ENCODE data around the gene NDUFA11. TPM values are rescaled to one million over a fixed set of nuclear protein-coding genes. Genes with fewer than 3 reads are reported as not detected.
A peak's percentile ranks its signal among the peaks of the same experiment; 100 is the strongest.

Gene NDUFA11
- total and polyA plus RNA-seq, 9 donors, result 168 to 312 (median 200) TPM

DNA sequence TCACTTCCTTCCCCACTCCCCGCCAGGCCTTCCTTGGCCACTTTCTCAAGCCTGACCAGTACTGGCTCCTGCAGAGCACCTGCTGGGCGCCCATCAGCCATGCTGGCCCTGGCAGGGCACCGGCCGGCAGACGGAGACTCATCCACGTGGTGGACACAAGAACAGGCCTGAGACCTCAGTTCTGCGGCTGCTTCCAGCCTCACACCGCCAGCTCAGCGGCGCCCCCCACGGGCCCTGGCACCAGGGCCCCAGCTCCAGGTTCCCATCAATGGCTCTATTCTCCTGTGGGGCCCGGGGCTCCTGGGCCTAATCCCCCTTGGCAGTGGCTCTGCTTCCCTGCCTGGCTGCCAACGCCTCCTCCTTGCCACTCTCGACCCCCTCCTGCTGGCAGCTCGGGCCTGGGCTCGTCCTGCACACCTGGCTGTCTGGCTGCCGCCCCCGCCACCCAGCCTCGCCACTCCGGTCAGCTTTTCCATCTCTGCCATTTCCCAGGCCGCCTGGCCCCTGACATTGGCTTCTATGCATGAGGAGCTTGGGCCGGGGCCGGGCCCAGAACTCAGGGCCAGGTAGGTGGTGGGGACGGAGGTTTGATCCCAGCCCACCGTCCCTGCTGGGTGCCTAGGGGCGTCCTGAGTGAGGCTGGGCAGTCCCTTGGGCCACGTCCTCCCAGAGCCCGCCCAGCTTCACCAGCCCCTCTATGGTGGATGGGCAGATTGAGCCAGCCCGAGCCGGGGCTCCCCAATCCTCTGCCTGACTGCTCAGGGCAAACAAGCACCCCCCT is 6.2 kb downstream of the NDUFA11 start:
- peaks cover 32% of the 10 kb centered on the region for H3K4me1 ChIP-seq (ENCODE audit: control insufficient read depth, insufficient read depth, low read length)
- no peak for DNase-seq
- peaks cover 1% of the 10 kb centered on the region for H3K27me3 ChIP-seq (ENCODE audit: control insufficient read depth, insufficient read depth, low read length)
- H3K4me3 ChIP-seq (ENCODE audit: low read length), result no peak overlapping the region
- 80% methylated on average over 21 of the region's 30 CpGs for WGBS (ENCODE audit: insufficient coverage)
- no peaks in the 10 kb centered on the region for H3K9me3 ChIP-seq (replicated peaks; ENCODE audit: control insufficient read depth, low read depth, low read length)
- no peak overlapping the region for H3K27ac ChIP-seq (ENCODE audit: low read length)
- H3K36me3 ChIP-seq (ENCODE audit: control insufficient read depth, insufficient read depth, low read length), result peaks cover 43% of the 10 kb centered on the region

DNA sequence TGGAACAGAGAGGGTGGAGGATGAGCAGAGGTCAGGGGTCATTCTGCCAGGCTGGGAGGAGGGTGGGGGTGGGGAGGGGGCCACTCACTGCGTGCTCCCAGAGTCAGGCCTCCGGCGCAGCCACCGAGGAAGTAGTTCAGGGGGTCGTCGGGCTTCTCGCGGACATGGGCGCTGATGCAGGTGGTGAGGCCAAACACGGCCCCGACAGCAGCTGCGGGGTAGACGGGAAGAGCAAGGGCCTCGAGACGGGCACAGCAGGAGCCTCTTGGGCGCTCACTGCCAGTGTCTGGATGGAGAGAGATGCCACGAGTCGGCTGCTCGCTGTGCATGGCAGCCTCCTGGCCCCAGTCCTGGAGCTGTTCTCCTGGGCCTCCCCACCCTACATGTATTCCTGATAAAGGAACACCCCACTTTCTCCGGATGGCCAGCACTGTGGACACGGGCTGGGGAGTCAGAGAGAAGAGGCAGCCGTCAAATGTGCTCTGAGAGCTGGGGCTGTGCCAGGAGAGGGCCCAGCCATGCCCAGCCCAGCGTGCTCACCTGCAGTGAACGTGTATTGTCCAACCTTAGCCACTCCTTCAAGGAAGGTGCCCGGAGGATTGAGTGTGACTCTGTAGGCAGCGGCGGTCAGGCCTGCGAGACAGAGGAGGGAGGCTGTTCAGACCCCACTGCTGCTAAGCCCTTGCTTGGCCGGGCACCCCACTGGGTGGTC is 7.1 kb downstream of the NDUFA11 start:
- Histone ChIP-seq H3K4me3 (ENCODE audit: low read length) (no peak overlapping the region), H3K27ac (ENCODE audit: low read length) (no peak overlapping the region), H3K4me1 (ENCODE audit: control insufficient read depth, insufficient read depth, low read length) (peaks cover 41% of the 10 kb centered on the region), H3K27me3 (ENCODE audit: control insufficient read depth, insufficient read depth, low read length) (peaks cover 9% of the 10 kb centered on the region), H3K9me3 (replicated peaks; ENCODE audit: control insufficient read depth, low read depth, low read length) (no peaks in the 10 kb centered on the region), H3K36me3 (ENCODE audit: control insufficient read depth, insufficient read depth, low read length) (peaks cover 43% of the 10 kb centered on the region)
- DNase-seq, result no peak
- WGBS (ENCODE audit: insufficient coverage), result 89% methylated on average over 27 of the region's 29 CpGs

DNA sequence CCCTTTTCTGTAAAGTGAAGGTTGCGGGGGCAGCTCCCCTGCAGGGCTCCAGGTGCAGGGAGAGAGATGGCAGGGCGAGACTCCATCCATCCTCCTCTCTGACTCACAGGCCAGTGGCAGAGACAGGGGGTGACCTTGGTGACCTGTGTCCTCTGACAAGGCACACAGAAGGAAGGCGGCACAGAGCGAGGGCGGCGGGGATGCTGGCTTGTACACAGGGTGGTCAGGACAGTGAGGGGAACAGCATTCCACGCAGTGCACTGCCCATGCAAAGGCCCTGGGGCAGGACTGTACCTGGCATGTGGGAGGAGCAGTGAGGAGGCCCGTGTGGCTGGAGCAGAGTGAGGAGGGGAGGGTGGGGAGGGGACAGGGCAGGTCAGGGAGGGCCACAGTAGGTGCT is 7.7 kb downstream of the NDUFA11 start:
- 89% methylated on average over 8 of the region's 8 CpGs for WGBS (ENCODE audit: insufficient coverage)
- no peaks in the 10 kb centered on the region for H3K9me3 ChIP-seq (replicated peaks; ENCODE audit: control insufficient read depth, low read depth, low read length)
- no peak overlapping the region for H3K4me3 ChIP-seq (ENCODE audit: low read length)
- H3K4me1 ChIP-seq (ENCODE audit: control insufficient read depth, insufficient read depth, low read length), result peaks cover 41% of the 10 kb centered on the region
- no peak overlapping the region for H3K27ac ChIP-seq (ENCODE audit: low read length)
- H3K27me3 ChIP-seq (ENCODE audit: control insufficient read depth, insufficient read depth, low read length), result peaks cover 15% of the 10 kb centered on the region
- H3K36me3 ChIP-seq (ENCODE audit: control insufficient read depth, insufficient read depth, low read length), result peaks cover 39% of the 10 kb centered on the region
- no peak for DNase-seq

DNA sequence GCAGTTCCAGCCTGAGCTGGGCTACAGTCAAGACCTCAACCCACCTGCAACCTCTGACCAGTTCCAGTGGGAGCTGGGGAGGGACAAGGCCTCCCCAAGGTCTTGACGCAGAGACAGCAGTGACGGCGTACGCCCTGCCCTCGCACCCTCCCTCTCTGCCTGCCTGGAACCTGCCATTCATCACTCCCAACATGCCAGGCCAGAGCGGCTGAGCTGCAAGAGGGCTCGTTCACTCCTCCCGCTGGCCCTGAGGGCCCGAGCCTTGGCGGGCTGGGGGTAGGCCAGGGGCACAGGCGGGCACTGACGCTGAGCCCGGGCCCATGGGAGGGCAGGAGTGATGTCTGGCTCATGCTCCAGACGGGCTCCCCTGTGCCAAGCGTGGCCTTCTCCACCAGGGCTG is 8.2 kb downstream of the NDUFA11 start:
- WGBS (ENCODE audit: insufficient coverage), result 73% methylated on average over 14 of the region's 15 CpGs
- H3K27ac ChIP-seq (ENCODE audit: low read length), result no peak overlapping the region
- peaks cover 37% of the 10 kb centered on the region for H3K36me3 ChIP-seq (ENCODE audit: control insufficient read depth, insufficient read depth, low read length)

DNA sequence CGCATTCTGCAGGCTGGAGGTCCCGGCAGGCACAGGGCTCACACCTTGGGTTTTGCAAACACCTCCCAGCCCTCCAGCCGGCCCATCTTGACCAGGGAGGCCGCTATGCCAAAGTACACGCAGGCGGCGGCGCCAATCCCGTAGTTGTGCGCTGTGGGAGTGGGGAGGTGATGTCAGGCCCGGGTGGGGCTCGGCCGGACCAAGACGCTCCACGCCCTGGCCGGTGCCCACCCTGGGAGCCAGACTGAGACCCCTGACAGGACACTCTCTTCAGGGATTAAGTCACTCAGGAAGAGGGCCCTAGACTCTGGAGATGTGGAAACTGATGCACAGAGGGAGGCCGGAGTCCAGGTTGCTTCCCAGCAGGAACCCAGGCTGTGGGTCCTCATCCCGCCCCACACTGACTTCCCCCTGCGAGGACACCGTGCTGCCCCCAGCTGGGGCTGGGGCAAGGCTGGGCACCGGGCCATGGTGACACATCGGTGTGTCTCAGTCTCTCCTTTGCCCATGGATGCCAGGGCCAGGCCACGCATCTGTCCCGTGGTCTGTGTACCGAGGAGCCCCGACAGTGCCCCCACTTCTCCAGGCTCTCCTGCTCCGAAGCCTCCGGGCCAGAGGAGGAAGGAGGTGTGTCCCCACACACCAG is 8.8 kb downstream of the NDUFA11 start:
- Histone ChIP-seq H3K36me3 (ENCODE audit: control insufficient read depth, insufficient read depth, low read length) (peaks cover 33% of the 10 kb centered on the region), H3K4me1 (ENCODE audit: control insufficient read depth, insufficient read depth, low read length) (peaks cover 41% of the 10 kb centered on the region)
- WGBS (ENCODE audit: insufficient coverage), result 86% methylated on average over 12 of the region's 28 CpGs

More for the DNA sequence above, 8.2 kb downstream of the NDUFA11 start:
- no peak for DNase-seq
- peaks cover 41% of the 10 kb centered on the region for H3K4me1 ChIP-seq (ENCODE audit: control insufficient read depth, insufficient read depth, low read length)
- H3K27me3 ChIP-seq (ENCODE audit: control insufficient read depth, insufficient read depth, low read length), result peaks cover 17% of the 10 kb centered on the region
- no peak overlapping the region for H3K4me3 ChIP-seq (ENCODE audit: low read length)
- no peaks in the 10 kb centered on the region for H3K9me3 ChIP-seq (replicated peaks; ENCODE audit: control insufficient read depth, low read depth, low read length)

DNA sequence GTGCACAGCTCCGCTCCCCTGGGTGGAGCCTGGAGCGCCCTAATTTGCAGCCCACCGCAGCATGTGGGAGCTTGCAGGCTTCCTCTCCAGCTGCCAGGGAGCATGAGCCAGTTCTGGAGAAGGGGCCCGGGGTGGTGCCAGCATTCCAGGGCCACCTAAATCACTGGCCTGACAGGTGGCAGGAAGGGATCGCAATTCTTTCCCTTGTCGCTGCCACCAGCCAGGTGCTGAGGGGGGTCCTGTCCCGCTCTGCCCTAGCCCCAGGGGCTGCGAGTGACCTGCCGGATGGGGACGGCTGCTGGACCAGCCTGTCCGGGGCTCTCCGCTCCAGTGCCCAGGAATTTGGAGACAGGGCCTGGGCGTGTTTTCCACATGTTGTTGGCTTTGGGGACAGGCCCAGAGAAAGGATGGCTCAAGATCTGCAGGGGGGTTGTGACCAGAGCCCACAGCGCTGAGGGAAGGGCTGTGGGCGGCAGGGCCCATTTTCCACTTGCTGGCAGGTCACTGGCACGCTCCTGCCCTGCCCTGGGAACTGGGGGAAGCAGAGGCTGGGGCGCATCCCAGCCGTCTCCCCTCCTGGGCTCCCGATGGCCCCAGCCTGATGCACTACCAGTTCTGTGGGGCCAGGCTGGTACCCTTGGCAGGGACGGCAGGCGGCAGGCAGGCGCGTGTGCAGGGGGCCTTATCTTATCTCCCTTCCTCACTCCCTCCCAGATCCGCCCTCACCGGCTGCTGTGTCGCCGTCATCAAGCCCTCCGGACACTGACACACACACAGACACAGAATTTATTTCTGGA is 9.5 kb downstream of the NDUFA11 start:
- DNase-seq, result peak; percentile 51
- 55% methylated on average over 27 of the region's 28 CpGs for WGBS (ENCODE audit: insufficient coverage)
- H3K4me3 ChIP-seq (ENCODE audit: low read length), result no peak overlapping the region
- peaks cover 21% of the 10 kb centered on the region for H3K27me3 ChIP-seq (ENCODE audit: control insufficient read depth, insufficient read depth, low read length)
- H3K27ac ChIP-seq (ENCODE audit: low read length), result peak overlapping the region; percentile 29
- peaks cover 41% of the 10 kb centered on the region for H3K4me1 ChIP-seq (ENCODE audit: control insufficient read depth, insufficient read depth, low read length)
- H3K36me3 ChIP-seq (ENCODE audit: control insufficient read depth, insufficient read depth, low read length), result peaks cover 33% of the 10 kb centered on the region
- H3K9me3 ChIP-seq (replicated peaks; ENCODE audit: control insufficient read depth, low read depth, low read length), result no peaks in the 10 kb centered on the region

More for the DNA sequence above, 8.8 kb downstream of the NDUFA11 start:
- Histone ChIP-seq H3K27ac (ENCODE audit: low read length) (no peak overlapping the region), H3K9me3 (replicated peaks; ENCODE audit: control insufficient read depth, low read depth, low read length) (no peaks in the 10 kb centered on the region), H3K27me3 (ENCODE audit: control insufficient read depth, insufficient read depth, low read length) (peaks cover 17% of the 10 kb centered on the region), H3K4me3 (ENCODE audit: low read length) (no peak overlapping the region)
- no peak for DNase-seq

DNA sequence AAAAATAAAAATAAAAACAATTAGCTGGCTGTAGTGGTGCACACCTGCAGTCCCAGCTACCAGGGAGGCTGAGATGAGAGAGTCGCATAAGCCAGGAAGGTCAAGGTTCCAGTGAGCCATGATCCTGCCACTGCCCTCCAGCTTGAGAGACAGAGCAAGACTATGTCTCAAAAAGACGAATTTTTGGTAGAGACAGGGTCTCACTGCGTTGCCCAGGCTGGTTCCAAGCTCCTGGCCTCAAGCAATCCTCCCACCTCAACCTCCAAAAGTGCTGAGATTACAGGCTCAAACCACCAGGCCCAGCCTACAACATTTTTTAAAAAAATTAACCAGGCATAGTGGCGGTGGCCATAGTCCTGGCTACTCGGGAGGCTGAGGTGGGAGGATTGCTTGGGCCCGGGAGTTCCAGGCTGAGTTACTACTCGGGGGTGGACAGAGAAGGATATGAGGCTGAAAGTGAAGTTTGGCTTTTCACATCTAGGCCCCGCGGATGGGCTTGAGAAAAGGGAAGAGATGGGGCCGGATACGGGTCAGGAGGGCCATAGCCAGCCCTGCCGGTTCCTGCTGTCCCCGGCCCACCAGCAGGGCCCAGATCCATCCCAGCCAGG is 10.2 kb downstream of the NDUFA11 start:
- H3K9me3 ChIP-seq (replicated peaks; ENCODE audit: control insufficient read depth, low read depth, low read length), result no peaks in the 10 kb centered on the region
- H3K4me3 ChIP-seq (ENCODE audit: low read length), result no peak overlapping the region
- H3K36me3 ChIP-seq (ENCODE audit: control insufficient read depth, insufficient read depth, low read length), result peaks cover 33% of the 10 kb centered on the region
- H3K27me3 ChIP-seq (ENCODE audit: control insufficient read depth, insufficient read depth, low read length), result peaks cover 21% of the 10 kb centered on the region
- WGBS (ENCODE audit: insufficient coverage), result 56% methylated on average over 7 of the region's 13 CpGs
- H3K27ac ChIP-seq (ENCODE audit: low read length), result peak overlapping the region; percentile 40
- DNase-seq, result no peak
- H3K4me1 ChIP-seq (ENCODE audit: control insufficient read depth, insufficient read depth, low read length), result peaks cover 41% of the 10 kb centered on the region

DNA sequence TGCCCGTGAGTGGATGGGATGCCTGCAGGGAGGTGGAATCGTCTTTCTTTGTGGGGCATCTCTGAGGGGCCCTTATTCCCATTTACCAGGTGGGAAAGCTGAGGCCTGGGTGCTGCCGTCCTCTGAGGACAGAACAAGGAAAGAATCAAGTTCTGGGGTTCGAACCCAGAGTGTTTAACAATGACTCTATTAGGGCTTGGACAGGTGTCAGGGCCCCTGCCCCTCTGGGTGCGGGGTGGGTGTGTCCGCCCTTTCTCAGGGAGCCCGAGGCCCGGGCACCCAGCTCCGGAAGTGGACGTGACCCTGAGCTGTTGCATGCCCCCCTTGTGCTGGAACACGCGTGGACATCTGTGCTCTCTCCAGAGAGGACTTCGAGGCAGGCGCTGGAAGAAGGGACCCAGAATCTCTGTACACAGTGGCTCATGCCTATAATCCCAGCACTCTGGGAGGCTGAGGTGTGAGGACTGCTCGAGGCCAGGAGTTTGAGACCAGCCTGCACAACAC is 10.8 kb downstream of the NDUFA11 start:
- WGBS (ENCODE audit: insufficient coverage), result 61% methylated on average over 11 of the region's 15 CpGs
- no peak overlapping the region for H3K4me3 ChIP-seq (ENCODE audit: low read length)
- H3K27ac ChIP-seq (ENCODE audit: low read length), result no peak overlapping the region
- H3K9me3 ChIP-seq (replicated peaks; ENCODE audit: control insufficient read depth, low read depth, low read length), result no peaks in the 10 kb centered on the region
- H3K27me3 ChIP-seq (ENCODE audit: control insufficient read depth, insufficient read depth, low read length), result peaks cover 21% of the 10 kb centered on the region
- DNase-seq, result no peak
- H3K36me3 ChIP-seq (ENCODE audit: control insufficient read depth, insufficient read depth, low read length), result peaks cover 30% of the 10 kb centered on the region
- peaks cover 38% of the 10 kb centered on the region for H3K4me1 ChIP-seq (ENCODE audit: control insufficient read depth, insufficient read depth, low read length)

DNA sequence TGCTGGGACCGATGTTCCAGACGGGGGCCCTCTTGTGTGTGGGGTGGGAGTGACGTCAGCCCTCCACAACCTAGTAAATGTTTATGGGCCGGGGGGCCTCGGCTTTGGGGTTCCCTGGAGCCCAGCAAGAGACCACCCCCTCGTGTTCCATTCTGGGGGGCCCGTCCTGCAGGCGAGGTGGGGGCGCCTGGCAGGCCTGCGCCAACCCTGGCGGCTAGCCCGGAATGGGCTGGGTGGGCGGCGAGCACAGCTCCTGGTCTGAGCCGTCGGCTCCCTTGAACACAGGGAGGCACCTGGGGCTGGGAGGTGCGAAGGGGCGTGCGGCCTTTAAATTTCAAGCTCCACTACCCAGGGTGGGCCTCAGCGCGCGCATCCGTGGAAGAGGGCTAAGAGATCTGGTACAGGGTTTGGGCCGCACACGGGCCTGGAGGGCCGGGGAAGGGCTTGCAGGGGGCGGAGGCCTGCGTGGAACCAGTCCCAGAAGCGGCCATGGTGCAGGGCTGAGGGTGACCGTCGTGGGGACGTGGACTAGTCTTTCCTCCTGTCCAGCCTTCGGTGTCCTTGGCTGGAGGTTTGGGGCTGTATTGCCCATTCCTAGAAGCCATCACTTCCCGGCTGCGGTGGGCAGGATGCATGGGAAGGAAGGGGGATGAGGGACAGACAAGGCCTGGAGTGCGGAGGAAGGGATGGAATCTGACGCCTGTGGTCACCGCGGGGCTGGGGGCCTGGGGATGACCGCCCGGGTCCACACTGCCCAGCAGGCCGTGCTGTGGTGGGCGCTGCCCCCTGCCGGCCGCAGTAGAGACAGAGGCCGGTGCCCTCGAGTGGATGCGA is 11.4 kb downstream of the NDUFA11 start:
- peaks cover 30% of the 10 kb centered on the region for H3K36me3 ChIP-seq (ENCODE audit: control insufficient read depth, insufficient read depth, low read length)
- H3K4me3 ChIP-seq (ENCODE audit: low read length), result no peak overlapping the region
- no peaks in the 10 kb centered on the region for H3K9me3 ChIP-seq (replicated peaks; ENCODE audit: control insufficient read depth, low read depth, low read length)
- peak; percentile 54 for DNase-seq
- WGBS (ENCODE audit: insufficient coverage), result 9% methylated on average over 29 of the region's 48 CpGs
- peaks cover 21% of the 10 kb centered on the region for H3K27me3 ChIP-seq (ENCODE audit: control insufficient read depth, insufficient read depth, low read length)
- no peak overlapping the region for H3K27ac ChIP-seq (ENCODE audit: low read length)
- peaks cover 38% of the 10 kb centered on the region for H3K4me1 ChIP-seq (ENCODE audit: control insufficient read depth, insufficient read depth, low read length)

Data from muscle of leg (tissue), 11 donors.